ENCODE measurements around the gene ITGB1BP1. TPM values are rescaled to one million over a fixed set of nuclear protein-coding genes. Genes with fewer than 3 reads are reported as not detected.

The ITGB1BP1 gene
- total RNA-seq, 4 donors from 2014 or later, result 10.7 to 27.7 (median 21.7) TPM

- no peaks in the 10 kb centered on the region for H3K27me3 ChIP-seq
- WGBS, 2 donors (ENCODE audit: low coverage in 1 of 2), result 68 to 76% methylated on average over 4 to 7 of the region's 7 CpGs
- no peak overlapping the region for H3K27ac ChIP-seq
- intact Hi-C loops (cut with DNase I; ENCODE audit: low total_unique reads), result no loop called here
- no peak overlapping the region for H3K4me3 ChIP-seq
- H3K9me3 ChIP-seq, result no peaks in the 10 kb centered on the region
- H3K36me3 ChIP-seq, result peaks cover 0 to 30% (median 7%) of the 10 kb centered on the region in 4 donors
- TF ChIP-seq POLR2AphosphoS5 (IDR thresholded peaks at IDR 0.05) (no peak), POLR2A (IDR thresholded peaks at IDR 0.05) (no peak), CTCF (IDR thresholded peaks at IDR 0.05) (no peak), EP300 (IDR thresholded peaks at IDR 0.05; ENCODE audit: low read depth) (no peak)
- no peak for DNase-seq
- in situ Hi-C loops (cut with MboI; ENCODE audit: low pct_ligation_motif_present in 1 of 4, low pct_unique_long_range_greater_than_20kb in 1 of 4, low sequenced_read_pairs in 3 of 4), result no loop called here
- H3K4me1 ChIP-seq, result no peaks in the 10 kb centered on the region
Observed at GRCh38 chr2:9445089-9445488, 21.8 kb upstream of the ITGB1BP1 start.

- Histone ChIP-seq H3K9me3 (no peaks in the 10 kb centered on the region), H3K36me3 (peaks cover 0 to 41% (median 3%) of the 10 kb centered on the region in 4 donors), H3K27me3 (no peaks in the 10 kb centered on the region), H3K27ac (no peak overlapping the region), H3K4me3 (no peak overlapping the region), H3K4me1 (no peaks in the 10 kb centered on the region)
- DNase-seq, result no peak
- intact Hi-C loops (cut with DNase I; ENCODE audit: low total_unique reads) (no loop called here), in situ Hi-C loops (cut with MboI; ENCODE audit: low pct_ligation_motif_present in 1 of 4, low pct_unique_long_range_greater_than_20kb in 1 of 4, low sequenced_read_pairs in 3 of 4) (no loop called here)
- WGBS, 2 donors (ENCODE audit: low coverage in 1 of 2), result 88 to 90% methylated on average over 5 of the region's 5 CpGs
- TF ChIP-seq EP300 (IDR thresholded peaks at IDR 0.05; ENCODE audit: low read depth), result no peak
- TF ChIP-seq POLR2A (IDR thresholded peaks at IDR 0.05), result no peak
- no peak for TF ChIP-seq POLR2AphosphoS5 (IDR thresholded peaks at IDR 0.05)
- no peak for TF ChIP-seq CTCF (IDR thresholded peaks at IDR 0.05)
Observed at GRCh38 chr2:9443526-9443925, 20.2 kb upstream of the ITGB1BP1 start.

- TF ChIP-seq POLR2A (IDR thresholded peaks at IDR 0.05) (no peak), EP300 (IDR thresholded peaks at IDR 0.05; ENCODE audit: low read depth) (no peak), CTCF (IDR thresholded peaks at IDR 0.05) (no peak), POLR2AphosphoS5 (IDR thresholded peaks at IDR 0.05) (no peak)
- H3K36me3 ChIP-seq, result peaks cover 0 to 50% (median 11%) of the 10 kb centered on the region in 4 donors
- no peaks in the 10 kb centered on the region for H3K4me1 ChIP-seq
- H3K4me3 ChIP-seq, result no peak overlapping the region
- no peaks in the 10 kb centered on the region for H3K27me3 ChIP-seq
- no peak overlapping the region for H3K27ac ChIP-seq
- intact Hi-C loops (cut with DNase I; ENCODE audit: low total_unique reads) (no loop called here), in situ Hi-C loops (cut with MboI; ENCODE audit: low pct_ligation_motif_present in 1 of 4, low pct_unique_long_range_greater_than_20kb in 1 of 4, low sequenced_read_pairs in 3 of 4) (no loop called here)
- no peak for DNase-seq
- no peaks in the 10 kb centered on the region for H3K9me3 ChIP-seq
- 50 to 52% methylated on average over 3 of the region's 3 CpGs for WGBS, 2 donors (ENCODE audit: low coverage in 1 of 2)
Observed at GRCh38 chr2:9441556-9441955, 18.2 kb upstream of the ITGB1BP1 start.

GRCh38 chr2:9440058-9440727 lies 16.9 kb upstream of the ITGB1BP1 start:
- intact Hi-C loops (cut with DNase I; ENCODE audit: low total_unique reads), result no loop called here
- 76 to 80% methylated on average over 1 of the region's 1 CpG for WGBS, 2 donors (ENCODE audit: low coverage in 1 of 2)
- in situ Hi-C loops (cut with MboI; ENCODE audit: low pct_ligation_motif_present in 1 of 4, low pct_unique_long_range_greater_than_20kb in 1 of 4, low sequenced_read_pairs in 3 of 4), result no loop called here
- TF ChIP-seq EP300 (IDR thresholded peaks at IDR 0.05; ENCODE audit: low read depth), result no peak
- no peak for TF ChIP-seq CTCF (IDR thresholded peaks at IDR 0.05)
- TF ChIP-seq POLR2A (IDR thresholded peaks at IDR 0.05), result no peak
- TF ChIP-seq POLR2AphosphoS5 (IDR thresholded peaks at IDR 0.05), result no peak
- no peak overlapping the region for H3K27ac ChIP-seq
- no peak for DNase-seq
- H3K27me3 ChIP-seq, result no peaks in the 10 kb centered on the region
- no peaks in the 10 kb centered on the region for H3K4me1 ChIP-seq
- no peaks in the 10 kb centered on the region for H3K9me3 ChIP-seq
- no peak overlapping the region for H3K4me3 ChIP-seq
- peaks cover 0 to 50% (median 13%) of the 10 kb centered on the region in 4 donors for H3K36me3 ChIP-seq
